HT1080 (cell line): ENCODE measurements around the gene CHKA. TPM values are rescaled to one million over a fixed set of nuclear protein-coding genes. Genes with fewer than 3 reads are reported as not detected.
A peak's percentile ranks its signal among the peaks of the same experiment; 100 is the strongest.

Experiments used
- DNase-seq: peaks from one replicate; pipeline ENCODE4 v3.0.0-alpha.2; 2015; ENCODE audit warnings: low read depth
- total RNA-seq: library from RNA; depleted of rRNA; stranded (reverse); fragments of >200 nt; shearing (Covaris generic); gene quantifications from 2 replicates; pipeline ENCODE4 v1.2.3, GENCODE V29; 2014

CHKA gene
- total RNA-seq, 1 experiment from 2014 or later = 17.4 TPM

- DNase-seq = no peak
Measured at GRCh38 chr11:68047437-68048290, 73.5 kb downstream of the CHKA start.

- DNase-seq = no peak
Measured at GRCh38 chr11:68044898-68045351, 76.3 kb downstream of the CHKA start.

GRCh38 chr11:68044145-68044813 lies 76.9 kb downstream of the CHKA start:
- DNase-seq = no peak

- no peak for DNase-seq
Measured at GRCh38 chr11:68043349-68044144, 77.6 kb downstream of the CHKA start.

GRCh38 chr11:68043029-68043348 lies 78.2 kb downstream of the CHKA start:
- no peak for DNase-seq

- no peak for DNase-seq
Measured at GRCh38 chr11:68042219-68043028, 78.8 kb downstream of the CHKA start.

GRCh38 chr11:68041617-68042218 lies 79.5 kb downstream of the CHKA start:
- DNase-seq = no peak

GRCh38 chr11:68040957-68041591 lies 80.1 kb downstream of the CHKA start:
- no peak for DNase-seq

- DNase-seq = peak; percentile 72
Measured at GRCh38 chr11:68040101-68040956, 80.9 kb downstream of the CHKA start.

GRCh38 chr11:68039526-68040086 lies 81.6 kb downstream of the CHKA start:
- DNase-seq = no peak

GRCh38 chr11:68038718-68039525 lies 82.3 kb downstream of the CHKA start, which contains the start of gene TCIRG1:
Gene TCIRG1, plus strand, starts transcription at chr11:68039025. Its CDS starts 2,247 bp downstream, at chr11:68041272.
- DNase-seq = peak; percentile 84

- DNase-seq = no peak
Measured at GRCh38 chr11:68038226-68038717, 82.9 kb downstream of the CHKA start.

GRCh38 chr11:68037411-68038225 lies 83.6 kb downstream of the CHKA start:
- no peak for DNase-seq

- DNase-seq = no peak
Measured at GRCh38 chr11:68036717-68037239, 84.4 kb downstream of the CHKA start.

- DNase-seq = no peak
Measured at GRCh38 chr11:68036141-68036716, 85.0 kb downstream of the CHKA start.

- DNase-seq = no peak
Measured at GRCh38 chr11:68035266-68035876, 85.8 kb downstream of the CHKA start.
